Choroid plexus epithelial cell (primary cell): ENCODE measurements around the gene INHA.

Experiments
- DNase-seq: peaks from one replicate; pipeline ENCODE4 v3.0.0-alpha.2; 2010; ENCODE audit warnings: low read depth
- H3K4me3 ChIP-seq: 2 replicates; pipeline ENCODE4 v1.5.1; 2011; ENCODE audit warnings: low read depth, mild to moderate bottlenecking, control low read depth, low read length, moderate library complexity
- CTCF ChIP-seq: conservative IDR thresholded peaks from 2 replicates; pipeline ENCODE4 v1.5.1; 2011; ENCODE audit warnings: low read depth, mild to moderate bottlenecking, control low read depth, inconsistent platforms, low read length, moderate library complexity

The INHA gene

GRCh38 chr2:219612577-219613286 lies 40.6 kb downstream of the INHA start:
- H3K4me3 ChIP-seq = no peak overlapping the region
- TF ChIP-seq CTCF = no peak
- no peak for DNase-seq

- no peak for DNase-seq
- TF ChIP-seq CTCF = no peak
- no peak overlapping the region for H3K4me3 ChIP-seq
Measured at GRCh38 chr2:219613461-219614070, 41.5 kb downstream of the INHA start.

DNA sequence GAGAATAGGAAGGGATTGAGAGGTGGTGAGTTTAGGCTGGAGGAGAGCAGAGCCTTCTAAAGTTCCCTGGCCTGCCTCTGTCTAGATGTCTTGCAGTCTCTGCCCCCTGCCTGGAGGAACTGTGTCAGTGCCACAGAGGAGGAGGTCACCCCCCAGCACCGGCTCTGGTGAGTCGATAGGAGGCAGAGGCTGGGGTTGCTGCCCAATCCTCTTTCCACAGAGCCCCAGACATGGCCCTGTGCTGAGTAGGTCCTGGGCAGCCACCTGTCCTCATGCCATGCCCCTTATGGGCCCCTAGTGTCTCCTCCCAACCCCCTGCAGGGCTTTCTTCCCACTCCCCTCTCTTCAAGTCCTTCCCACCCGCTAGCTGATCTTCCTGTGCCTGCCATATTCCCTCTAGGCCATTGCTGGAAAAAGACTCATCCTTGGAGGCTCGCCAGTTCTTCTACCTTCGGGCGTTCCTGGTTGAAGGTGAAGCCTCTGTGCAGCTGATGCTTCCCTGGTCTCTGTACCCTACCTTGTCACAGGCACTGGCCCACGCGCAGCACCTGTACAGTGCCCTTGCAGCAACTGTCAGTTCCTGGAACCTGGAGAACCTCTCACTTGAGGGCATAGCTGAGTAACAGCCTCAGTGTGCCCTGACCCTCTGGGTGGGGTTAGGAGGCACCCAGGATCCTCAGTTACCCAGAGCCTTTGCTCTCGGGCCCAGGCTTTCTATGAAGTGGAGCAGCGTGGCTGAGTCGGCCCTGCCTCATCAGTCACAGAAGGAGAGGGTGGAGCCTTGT lies 42.2 kb downstream of the INHA start:
- TF ChIP-seq CTCF = no peak
- no peak overlapping the region for H3K4me3 ChIP-seq
- no peak for DNase-seq

DNA sequence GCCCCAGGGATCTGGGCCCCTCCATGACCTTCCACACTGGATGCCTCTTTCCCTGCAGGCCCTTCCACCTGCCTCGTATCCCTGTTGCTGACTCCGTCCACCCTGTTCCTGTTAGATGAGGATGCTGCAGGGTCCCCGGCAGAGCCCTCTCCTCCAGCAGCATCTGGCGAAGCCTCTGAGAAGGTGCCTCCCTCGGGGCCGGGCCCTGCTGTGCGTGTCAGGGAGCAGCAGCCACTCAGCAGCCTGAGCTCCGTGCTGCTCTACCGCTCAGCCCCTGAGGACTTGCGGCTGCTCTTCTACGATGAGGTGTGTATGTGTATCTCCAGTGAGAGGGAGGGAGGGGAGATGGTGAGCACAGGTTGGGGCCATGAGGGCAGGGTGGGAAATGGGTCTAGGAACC lies 42.9 kb downstream of the INHA start:
- H3K4me3 ChIP-seq = no peak overlapping the region
- DNase-seq = no peak
- no peak for TF ChIP-seq CTCF

DNA sequence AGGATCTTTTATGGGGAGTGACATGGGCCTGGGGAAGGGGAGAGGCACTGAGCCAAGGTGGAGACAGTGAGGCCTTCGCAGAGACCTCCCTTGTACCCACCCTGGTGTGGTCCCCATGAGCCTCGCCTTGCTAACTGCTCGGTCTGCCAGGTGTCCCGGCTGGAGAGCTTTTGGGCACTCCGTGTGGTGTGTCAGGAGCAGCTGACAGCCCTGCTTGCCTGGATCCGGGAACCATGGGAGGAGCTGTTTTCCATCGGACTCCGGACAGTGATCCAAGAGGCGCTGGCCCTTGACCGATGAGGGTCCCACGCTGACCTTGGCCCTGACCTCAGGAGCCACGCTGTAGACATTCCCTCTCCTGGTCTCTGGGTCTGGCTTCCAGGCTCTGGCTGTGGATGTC lies 43.8 kb downstream of the INHA start:
- no peak for TF ChIP-seq CTCF
- no peak for DNase-seq

GRCh38 chr2:219616550-219616949 lies 44.4 kb downstream of the INHA start:
- TF ChIP-seq CTCF = no peak
- no peak for DNase-seq
- no peak overlapping the region for H3K4me3 ChIP-seq

More for the DNA sequence above, 43.8 kb downstream of the INHA start:
- H3K4me3 ChIP-seq = no peak overlapping the region

GRCh38 chr2:219618733-219619122 lies 46.6 kb downstream of the INHA start:
- no peak overlapping the region for H3K4me3 ChIP-seq
- no peak for DNase-seq
- no peak for TF ChIP-seq CTCF
